HG03097 (cell line): Measurements from ENCODE around the gene TEX9.
"Not testable (repeated sequence)": the region's sequence is repeated elsewhere in the genome, so short reads cannot be mapped to it uniquely, and the experiment has no call there.

Experiments used
- ATAC-seq: cut with Tn5 transposase; IDR thresholded peaks from one replicate; pipeline ENCODE4 v1.9.1; 2021; ENCODE audit not compliant: unreplicated experiment, low FRiP score

Gene TEX9

DNA sequence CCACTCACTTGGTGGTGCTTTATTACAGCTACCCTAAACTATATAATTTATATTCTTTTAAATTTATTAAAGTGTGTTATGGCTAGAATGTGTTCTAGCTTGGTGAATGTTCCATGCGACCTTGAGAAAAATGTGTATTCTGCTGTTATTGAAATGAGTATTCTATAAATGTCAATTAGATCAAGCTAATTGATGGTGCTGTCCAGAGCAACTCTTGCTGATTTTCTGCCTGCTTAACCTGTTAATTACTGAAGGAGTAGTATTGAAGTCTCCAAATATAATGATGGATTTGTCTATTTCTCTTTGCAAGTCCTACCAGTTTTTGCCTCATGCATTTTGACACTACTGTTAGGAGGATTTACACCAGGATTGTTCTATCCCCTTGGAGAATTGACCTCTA lies 3.2 kb upstream of the TEX9 start:
- no peak for ATAC-seq

DNA sequence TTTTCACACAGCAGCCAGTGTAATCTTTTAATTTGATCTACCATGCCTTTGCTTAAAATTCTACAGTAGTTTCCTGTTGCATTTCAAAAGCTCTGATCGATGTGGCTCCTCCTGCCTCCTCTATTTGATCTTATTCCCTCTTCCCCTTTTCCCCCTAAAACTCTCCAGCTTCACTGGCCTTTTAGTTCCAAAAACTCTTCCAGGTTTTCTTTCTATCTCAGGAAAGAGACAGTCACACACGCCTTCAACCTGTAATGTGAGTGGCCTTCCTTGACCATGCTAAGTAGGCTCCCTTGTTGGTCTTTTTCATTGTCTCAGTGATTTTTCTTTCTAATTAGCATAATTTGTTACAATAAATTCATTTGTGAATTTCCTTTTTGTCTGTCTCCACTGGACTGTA lies 985 bp downstream of the TEX9 start:
- no peak for ATAC-seq

DNA sequence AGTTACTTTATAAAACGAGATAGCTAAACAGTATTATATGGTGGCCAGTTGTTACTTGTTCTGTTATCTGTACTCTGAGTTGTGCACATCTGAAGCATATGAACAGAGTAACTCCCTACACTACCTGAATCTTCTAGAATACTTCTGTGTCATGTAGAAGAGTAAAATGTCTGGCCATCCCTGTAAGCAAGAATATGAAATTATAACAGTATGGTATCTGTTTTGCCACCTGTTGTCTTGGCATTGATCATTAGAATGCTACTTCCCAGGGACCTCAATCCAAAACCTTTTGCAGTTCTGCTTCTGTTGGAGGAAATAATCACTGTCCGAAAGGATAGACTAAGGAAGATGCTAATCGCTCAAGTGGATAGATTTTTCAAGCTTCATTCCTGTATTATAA lies 1.9 kb downstream of the TEX9 start:
- ATAC-seq, result no peak

DNA sequence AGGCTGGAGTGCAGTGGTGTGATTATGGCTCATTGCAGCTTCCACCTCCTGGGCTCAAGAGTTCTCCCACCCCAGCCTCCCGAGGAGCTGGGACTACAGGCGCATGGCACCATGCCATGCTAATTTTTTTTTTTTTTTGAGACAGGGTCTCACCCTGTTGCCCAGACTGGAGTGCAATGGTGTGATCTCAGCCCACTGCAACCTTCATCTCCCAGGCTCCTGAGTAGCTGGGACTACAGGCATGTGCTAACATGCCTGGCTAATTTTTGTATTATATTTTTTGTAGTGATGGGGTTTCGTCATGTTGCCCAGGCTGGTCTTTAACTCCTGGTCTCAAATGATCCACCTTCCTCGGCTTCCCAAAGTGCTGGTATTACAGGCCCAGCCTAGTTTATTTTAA lies 4.0 kb downstream of the TEX9 start:
- ATAC-seq, result no peak

DNA sequence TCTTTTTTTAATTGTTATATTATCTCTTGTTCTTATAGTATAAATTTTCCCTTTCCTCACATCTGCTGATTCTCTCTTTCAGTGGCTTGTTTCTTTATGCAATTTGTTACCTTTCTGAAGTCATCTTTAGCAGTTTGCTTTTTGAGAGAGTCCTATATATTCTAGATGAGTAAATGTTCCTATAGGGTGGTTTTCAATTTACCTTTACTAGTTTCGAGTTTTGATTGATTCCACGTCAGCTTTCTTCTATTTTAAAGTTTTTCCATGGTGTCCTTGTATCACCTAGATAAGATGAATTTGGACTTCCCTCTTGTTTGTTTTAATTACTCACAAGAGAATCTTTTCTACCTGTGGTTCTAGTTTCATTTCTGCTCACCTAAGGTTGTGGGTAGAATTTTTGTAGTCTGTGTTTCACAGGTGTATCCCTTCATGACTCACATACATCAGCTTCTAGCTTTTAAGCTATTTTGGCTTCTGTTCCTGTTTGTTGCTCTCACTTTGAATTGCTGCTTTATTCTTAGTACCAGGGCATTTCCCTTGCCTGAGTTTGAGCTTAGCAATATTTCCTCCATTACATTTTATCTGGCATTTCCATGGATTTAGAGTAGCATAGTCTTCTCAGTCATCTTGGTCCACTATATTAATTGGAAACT lies 6.4 kb downstream of the TEX9 start:
- ATAC-seq, result peak; percentile 76

DNA sequence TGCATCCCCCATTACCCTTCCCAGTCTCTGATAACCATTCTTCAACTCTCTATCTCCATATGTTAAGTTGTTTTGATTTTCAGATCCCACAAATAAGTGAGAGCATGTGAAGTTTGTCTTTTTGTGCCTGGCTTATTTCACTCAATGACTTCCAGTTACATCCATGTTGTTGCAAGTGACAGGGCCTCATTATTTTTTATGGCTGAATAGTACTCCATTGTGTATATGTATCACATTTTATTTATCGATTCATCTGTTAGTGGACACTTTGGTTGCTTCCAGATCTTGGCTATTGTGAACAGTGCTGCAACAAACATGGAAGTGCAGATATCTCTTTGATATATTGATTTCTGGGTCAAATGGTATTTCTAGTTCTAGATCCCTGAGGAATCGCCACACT lies 9.5 kb downstream of the TEX9 start:
- not testable (repeated sequence) for ATAC-seq

DNA sequence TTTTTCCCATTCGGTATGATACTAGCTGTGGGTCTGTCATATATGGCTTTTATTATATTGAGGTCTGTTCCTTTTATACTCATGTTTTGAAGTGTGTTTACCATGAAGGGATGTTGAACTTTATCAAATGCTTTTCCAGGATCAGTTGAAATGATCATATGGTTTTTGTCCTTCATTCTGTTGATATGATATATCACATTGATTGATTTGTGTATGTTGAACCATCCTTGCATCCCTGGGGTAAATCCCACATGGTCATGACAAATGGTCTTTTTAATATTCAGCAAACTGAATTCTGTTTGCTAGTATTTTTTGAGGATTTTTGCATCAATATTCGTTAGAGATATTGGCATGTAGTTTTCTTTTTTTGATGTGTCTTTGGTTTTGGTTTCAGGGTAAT lies 12.6 kb downstream of the TEX9 start:
- ATAC-seq, result not testable (repeated sequence)

DNA sequence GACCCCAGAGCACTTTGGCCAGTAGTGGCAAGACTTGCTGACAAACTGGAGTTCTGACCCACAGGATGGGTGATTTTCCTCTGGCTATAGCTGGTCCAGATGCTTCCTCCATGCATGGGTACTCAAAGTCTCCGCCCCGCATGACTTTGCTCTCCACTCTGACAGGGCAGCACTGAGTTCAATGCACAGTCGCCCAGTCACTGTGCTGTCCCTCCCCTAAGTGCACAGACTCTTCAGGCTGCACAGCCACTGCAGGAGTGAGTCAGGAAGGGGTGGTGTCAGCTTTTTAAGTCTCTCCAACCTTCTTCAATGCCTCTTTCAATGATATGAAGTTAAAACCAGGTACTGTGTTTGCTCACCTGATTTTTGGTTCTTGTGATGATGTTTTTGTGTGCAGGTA lies 17.8 kb downstream of the TEX9 start:
- ATAC-seq, result no peak

DNA sequence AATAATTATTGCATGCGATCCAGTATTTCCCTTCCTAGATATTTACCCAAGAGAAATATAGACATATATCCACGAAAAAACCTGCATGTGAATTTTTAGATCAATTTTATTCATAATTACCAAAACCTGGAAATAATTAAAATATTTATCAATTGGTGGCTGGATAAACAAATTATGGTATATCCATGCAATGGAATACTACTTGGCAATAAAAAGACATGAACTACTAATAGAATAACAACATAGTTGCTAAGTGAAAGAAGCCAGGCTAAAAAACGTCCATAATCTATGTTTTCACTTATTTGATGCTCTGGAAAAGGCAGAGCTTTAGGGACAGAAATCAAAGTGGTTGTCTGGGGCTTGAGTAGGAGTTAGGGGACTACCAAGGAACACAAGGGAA lies 20.7 kb downstream of the TEX9 start:
- ATAC-seq, result no peak

DNA sequence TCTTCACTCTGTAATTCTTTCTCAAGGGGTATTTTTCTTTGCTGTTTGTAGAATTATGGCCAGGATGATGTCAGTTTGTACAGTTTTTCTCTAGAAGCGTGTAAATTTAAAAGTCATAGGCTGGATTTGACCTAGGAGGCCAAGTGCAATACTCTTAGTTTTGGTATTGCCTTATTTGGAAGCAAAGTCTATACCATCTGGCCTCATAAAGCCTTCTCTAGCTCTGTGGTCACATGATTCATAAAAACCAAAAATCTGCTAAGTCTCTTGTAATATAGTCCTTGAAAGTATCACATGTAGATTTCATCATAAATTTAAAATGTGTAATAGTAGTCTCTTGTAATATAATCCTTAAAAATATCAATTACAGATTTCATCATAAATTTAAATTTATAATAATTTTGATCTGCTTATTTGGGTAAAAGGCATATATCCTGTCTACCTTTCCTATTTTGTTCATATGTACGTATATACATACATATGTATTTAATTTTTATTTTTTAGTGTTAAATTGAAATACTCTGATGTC lies 25.6 kb downstream of the TEX9 start:
- ATAC-seq, result no peak

DNA sequence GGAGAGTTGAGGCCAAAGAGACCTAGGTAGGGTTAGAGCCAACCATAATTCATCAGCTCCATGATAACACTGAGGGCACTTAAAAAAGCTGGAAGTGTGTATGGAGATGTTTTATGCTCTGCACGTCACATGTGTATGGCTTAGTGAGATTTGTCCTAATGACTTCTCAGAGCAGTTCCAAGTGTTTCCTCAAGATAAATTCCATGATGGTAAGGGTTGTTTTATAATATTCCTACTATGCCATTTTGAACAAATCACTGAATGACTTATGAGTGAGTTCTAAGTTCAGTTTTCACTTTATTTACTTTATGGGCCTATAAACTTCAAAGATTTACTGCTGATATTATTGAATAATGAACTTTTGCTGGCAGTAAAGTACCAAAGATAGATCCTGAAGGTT lies 28.1 kb downstream of the TEX9 start:
- no peak for ATAC-seq

DNA sequence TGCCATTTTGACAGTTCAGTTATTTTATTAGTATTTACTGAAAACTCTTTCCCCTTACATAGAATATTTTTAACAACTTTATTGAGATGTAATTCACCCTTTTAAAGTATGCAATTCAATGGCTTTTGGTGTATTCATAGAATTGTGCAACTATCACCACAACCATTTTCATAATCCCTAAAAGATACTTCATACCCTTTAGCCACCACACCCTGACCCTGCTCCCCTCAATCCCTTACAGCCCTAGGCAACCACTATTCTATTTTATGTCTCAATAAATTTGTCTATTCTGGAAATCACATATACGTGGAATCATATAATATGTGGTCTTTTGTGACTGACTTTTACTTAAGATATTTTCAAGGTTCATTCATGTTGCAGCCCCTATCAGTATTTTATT lies 29.7 kb downstream of the TEX9 start:
- no peak for ATAC-seq

DNA sequence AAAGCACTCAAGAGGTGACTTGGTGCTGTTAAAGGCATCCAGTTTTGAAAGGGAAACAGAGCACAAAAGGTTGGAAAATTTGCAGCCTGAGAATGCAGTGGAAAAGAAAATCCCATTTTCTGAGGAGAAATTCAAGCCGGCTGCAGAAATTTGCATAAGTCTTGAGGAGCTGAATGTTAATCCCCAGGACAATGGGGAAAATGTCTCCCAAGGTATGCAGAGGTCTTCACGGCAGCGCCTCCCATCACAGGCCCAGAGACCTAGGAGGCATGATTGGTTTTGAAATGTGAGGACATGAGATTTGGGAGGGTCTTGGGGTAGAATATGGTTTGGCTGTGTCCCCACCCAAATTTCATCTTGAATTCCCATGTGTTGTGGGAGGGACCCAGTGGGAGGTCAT lies 32.1 kb downstream of the TEX9 start:
- not testable (repeated sequence) for ATAC-seq

DNA sequence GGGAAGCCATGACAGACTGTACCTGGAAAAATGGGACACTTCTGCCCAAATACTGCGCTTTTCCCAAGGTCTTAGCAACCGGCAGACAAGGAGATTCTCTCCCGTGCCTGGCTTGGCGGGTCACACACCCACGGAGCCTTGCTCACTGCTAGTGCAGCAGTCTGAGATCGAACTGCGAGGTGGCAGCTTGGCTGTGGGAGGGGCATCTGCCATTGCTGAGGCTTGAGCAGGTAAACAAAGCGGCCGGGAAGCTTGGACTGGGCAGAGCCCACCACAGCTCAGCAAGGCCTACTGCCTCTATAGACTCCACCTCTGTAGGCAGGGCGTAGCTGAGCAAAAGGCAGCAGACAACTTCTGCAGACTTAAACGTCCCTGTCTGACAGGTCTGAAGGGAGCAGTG lies 34.0 kb downstream of the TEX9 start:
- not testable (repeated sequence) for ATAC-seq

DNA sequence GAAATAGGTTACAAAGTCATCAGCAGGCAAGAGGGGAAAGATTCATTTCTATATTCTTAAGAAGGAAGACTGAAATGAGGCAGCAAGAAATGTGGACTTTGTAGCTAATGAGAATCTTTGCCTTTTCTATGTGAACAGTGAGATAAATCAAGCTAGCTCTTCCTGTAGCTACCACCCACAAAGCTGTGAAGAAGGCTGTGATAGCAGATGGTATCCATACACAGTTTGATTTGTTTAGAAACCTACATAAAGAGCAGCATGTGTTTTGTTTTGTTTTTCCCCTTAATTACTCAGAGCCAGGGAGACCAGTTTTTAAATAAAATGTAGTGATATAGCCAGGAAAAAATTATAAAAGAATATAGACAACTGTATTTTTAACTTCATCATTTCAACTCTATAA lies 45.5 kb downstream of the TEX9 start:
- ATAC-seq, result no peak

DNA sequence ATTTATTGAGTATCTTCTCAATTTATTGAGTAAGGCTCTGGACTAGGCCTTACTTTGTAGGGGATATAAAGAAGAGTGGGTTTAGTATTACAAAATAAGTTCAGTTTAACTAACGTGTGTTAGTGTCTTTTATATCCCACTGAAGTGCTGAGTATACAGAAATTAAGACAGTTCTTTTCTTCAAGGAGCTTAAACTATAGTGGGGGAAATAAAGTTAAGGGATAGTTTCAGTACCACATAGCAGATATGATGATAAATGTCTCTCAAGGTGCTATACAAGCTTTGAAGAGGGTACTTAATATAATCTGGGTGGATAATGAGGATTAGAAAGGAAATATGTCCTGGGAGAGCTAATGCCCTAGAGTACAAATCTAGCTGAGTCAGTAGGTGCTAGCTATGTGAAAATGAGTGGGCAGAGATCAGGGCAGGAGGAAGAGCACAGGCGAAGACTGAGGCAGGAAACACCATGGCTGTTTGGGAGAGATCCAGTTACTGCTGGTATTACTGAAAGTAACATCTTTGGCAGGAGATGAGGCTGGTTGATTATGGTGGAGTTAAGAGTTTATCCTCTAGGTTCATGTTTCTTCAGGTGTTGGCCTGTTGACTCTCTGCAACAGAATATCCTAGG lies 46.0 kb downstream of the TEX9 start:
- ATAC-seq, result no peak

DNA sequence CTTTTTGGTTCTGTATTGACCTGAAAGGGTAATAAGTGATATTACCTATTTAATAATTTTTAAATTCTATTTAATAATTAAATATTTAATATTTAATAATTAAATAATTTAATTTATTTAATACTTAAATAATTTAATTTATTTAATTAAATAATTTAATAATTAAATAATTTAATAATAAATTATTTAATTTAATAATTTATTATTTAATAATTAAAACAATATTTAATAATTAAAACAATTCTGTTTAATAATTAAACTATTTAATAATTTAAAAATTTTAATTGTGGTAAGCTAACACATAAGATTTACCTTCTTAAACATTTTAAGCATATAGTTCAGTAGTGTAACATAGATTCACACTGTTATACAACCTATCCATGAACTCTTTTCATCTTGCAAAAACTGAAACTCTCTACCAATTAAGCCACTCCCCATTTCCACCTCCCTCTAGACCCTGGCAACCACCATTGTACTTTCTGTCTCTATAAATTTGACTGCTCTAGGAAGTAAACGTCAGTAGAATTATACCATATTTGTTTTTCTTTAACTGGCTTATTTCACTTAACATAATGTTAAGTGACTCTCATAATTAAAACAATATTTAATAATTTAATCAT lies 48.0 kb downstream of the TEX9 start:
- not testable (repeated sequence) for ATAC-seq

DNA sequence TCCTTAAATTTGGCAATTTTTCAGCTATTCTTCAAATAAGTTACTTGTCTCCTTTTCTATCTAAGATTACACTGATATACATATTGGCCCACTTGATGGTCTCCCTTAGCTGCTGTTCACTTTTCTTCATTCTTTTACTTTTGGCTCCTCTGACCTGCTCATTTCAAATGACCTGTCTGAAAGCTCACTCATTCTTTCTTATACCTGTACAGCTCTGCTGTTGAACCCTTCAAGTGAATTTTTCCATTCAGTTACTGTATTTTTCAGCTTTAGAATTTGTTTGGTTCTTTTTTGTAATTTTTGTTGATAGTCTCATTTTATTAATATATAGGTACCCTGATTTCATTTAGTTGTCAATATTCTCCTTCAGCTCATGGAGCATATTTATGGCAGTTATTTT lies 60.0 kb downstream of the TEX9 start:
- no peak for ATAC-seq

DNA sequence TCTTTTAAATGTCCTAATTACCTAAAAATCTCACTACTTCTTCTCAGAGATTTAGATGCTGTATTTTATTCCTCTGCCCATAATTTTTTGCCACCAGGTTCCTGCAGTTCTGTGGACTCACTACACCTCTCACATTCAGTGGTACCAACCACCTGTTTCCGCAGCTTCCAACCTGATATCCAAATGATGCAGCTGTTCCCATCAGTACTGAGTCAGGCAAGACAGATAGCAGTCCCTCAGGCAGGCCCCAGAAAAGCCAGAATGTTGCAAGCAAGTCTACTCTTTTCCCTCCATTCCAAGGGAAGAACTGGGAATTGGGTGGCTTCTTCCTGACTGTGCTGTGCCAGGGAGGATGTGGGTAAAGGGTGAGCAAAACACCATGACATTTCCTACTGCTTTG lies 60.8 kb downstream of the TEX9 start:
- ATAC-seq, result no peak

DNA sequence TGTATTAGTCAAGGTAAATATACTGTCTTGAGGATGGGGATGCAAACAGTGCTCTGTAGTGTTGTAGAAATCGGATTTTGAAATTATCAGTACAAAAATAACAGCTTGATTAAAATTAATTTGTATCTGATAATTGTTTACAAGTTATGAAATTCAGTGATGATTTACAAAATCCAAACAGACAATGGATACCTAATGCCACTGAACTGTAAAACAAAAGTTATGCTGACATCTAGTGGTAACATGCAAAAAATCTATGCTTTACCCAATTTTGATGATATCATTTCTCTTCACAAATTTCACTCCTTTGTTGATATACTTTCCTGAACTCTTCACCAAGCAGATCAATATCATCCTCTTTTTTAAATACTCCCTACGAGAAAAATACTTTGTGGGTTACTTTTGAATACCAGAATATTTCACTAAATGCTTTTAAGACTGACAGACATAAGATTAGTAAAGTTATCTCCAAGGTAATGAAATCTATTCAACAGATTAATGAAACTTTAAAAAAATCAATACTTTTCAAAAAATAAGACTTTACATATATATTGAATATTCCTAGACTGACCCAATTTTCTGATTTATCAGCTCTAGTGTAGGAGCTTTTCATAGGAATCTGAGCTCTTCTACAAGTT lies 63.7 kb downstream of the TEX9 start:
- ATAC-seq, result peak; percentile 61

DNA sequence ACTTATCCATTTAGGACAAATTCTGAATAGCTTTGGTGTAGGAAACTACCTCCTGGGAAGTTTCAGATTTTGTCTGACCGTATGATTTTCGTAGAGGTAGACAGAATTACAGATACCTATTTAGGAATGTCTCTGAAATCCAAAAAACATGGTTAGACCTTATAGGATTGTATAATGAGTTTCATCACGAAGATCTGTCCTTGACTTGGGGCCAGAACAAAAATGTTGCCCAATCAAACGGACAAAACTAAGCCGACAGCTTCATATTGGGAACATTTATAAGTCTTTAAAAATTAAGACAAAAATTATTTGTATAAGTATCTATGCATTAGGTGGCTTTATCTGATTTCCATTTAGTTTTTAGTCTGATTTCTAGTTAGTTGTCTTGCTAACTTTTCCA lies 67.1 kb downstream of the TEX9 start:
- ATAC-seq, result no peak
